Upper lobe of left lung (tissue), 4 donors: Measurements from ENCODE around the gene PRKAA1.
"Not testable (repeated sequence)": the region's sequence is repeated elsewhere in the genome, so short reads cannot be mapped to it uniquely, and the experiment has no call there.

Experiments used
- EP300 ChIP-seq, 4 donors: sonication (generic); formaldehyde crosslinking; IDR thresholded peaks; one replicate each; pipeline ENCODE4 v1.5.1; 2017; ENCODE audit warnings: antibody characterized with exemption in 4 of 4, control low read depth in 2 of 4
- POLR2A ChIP-seq, 4 donors: fragments of 450-650 bp; IDR thresholded peaks; one replicate each; pipeline ENCODE4 v1.5.1; 2016 to 2017; ENCODE audit warnings: antibody characterized with exemption in 4 of 4, mild to moderate bottlenecking in 2 of 4
- POLR2AphosphoS5 ChIP-seq, 2 donors: sonication (generic); formaldehyde crosslinking; IDR thresholded peaks; one replicate each; pipeline ENCODE4 v1.5.1; 2017; ENCODE audit warnings: antibody characterized with exemption in 2 of 2
- TF ChIP-seq, protein P1 (sequence below), 6 experiments: fragments of 450-650 bp in 4 of 6; fragments of 200-600 bp in 2 of 6; sonication (generic) in 2 of 6; IDR thresholded peaks; one replicate each; pipeline ENCODE4 v1.5.1; 2016 to 2019; ENCODE audit warnings: antibody characterized with exemption in 6 of 6

DNA sequence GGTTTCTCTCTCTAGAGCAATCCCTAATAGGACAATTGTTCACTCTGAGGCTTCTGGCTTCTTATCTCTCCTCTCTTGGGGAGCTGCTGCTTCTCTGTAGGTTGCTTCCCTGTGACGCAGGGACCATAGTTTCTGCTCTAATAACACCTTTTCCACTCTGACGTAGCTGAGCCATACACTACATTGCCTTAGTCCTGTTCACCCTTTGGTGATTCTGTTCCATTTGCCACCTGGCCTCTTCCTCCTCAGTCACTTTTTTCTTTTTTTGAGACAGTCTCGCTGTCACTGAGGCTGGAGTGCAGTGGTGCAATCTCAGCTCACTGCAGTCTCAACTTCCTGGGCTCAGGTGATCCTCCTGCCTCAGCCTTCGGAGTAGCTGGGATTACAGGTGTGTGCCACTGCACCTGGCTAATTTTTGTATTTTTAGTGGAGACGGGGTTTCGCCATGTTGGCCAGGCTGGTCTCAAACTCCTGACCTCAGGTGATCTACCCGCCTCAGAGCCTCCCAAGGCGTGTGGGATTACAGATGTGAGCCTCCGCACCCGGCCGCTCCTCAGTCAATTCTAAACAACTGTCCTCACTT lies 27.4 kb upstream of the PRKAA1 start:
- TF ChIP-seq, protein P1, sequence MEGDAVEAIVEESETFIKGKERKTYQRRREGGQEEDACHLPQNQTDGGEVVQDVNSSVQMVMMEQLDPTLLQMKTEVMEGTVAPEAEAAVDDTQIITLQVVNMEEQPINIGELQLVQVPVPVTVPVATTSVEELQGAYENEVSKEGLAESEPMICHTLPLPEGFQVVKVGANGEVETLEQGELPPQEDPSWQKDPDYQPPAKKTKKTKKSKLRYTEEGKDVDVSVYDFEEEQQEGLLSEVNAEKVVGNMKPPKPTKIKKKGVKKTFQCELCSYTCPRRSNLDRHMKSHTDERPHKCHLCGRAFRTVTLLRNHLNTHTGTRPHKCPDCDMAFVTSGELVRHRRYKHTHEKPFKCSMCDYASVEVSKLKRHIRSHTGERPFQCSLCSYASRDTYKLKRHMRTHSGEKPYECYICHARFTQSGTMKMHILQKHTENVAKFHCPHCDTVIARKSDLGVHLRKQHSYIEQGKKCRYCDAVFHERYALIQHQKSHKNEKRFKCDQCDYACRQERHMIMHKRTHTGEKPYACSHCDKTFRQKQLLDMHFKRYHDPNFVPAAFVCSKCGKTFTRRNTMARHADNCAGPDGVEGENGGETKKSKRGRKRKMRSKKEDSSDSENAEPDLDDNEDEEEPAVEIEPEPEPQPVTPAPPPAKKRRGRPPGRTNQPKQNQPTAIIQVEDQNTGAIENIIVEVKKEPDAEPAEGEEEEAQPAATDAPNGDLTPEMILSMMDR (IDR thresholded peaks at IDR 0.05), result not testable (repeated sequence)
- TF ChIP-seq POLR2AphosphoS5, EP300, POLR2A (IDR thresholded peaks at IDR 0.05): not testable (repeated sequence)
